ENCODE measurements around the gene DNAH9.

DNAH9 gene

DNA sequence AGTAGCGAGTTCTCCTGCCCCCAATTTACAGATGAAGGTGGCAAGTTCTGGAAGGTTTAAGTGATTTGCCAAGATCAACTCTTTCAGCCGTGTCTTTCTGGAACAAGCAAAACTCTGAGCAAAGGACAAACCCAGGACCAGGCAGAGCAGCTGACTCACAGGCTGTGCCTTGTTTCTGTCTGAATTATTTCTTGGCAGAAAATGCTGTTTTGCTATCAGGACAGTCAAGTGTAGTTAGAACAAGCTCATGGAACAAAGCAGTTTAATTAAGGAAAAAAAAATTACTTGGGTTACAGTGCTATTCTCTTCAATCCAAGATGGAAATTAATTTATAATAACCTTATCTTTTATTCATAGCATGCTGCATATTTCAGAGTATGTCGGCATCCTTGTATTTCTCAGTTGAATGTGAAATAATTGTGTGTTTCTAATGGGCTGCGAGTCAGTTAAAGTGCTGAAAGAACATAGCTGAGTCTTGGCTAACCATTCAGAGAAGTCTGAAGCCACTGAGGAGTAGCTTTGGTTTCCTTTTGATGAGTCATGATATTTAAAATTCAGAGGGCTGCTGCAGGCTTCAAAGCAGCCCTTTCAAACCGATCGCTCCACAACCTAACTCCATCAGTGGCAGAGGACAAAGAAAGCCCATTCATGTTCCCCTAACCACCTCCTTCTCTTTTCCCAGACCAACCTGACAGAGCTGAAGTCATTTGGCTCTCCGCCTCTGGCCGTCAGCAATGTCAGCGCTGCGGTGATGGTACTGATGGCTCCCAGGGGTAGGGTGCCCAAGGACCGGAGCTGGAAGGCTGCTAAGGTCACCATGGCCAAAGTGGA is 255.3 kb downstream of the DNAH9 start:
- FAIRE-seq = no peak
- TF ChIP-seq POLR2A (IDR thresholded peaks at IDR 0.05; ENCODE audit: low read depth, low read length) = no peak
- TF ChIP-seq POLR2AphosphoS5 (IDR thresholded peaks at IDR 0.05; ENCODE audit: low read depth, low read length) = no peak
- no peak for TF ChIP-seq TAF1 (IDR thresholded peaks at IDR 0.05; ENCODE audit: borderline replicate concordance, low read depth, low read length)

DNA sequence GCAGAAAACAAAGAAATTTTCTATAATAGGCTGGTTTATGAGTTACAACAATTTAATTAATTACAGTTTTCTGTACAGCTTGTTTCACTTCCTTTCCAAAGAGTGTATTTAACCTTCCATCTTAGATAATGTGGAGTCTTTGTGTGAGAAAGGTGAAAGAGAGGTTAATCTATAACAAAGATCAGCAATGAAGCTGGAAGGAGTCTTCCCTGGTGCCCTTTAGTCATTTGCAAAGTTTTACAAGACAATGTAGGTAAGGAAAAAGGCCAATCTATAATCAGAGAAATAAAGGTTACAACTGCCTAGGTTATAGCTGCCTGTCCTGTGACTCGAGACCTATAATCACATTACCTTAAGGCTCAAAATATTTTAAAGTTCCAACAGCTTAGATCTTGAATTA is 257.0 kb downstream of the DNAH9 start:
- TF ChIP-seq POLR2AphosphoS5 (IDR thresholded peaks at IDR 0.05; ENCODE audit: low read depth, low read length) (no peak), TAF1 (IDR thresholded peaks at IDR 0.05; ENCODE audit: borderline replicate concordance, low read depth, low read length) (no peak), POLR2A (IDR thresholded peaks at IDR 0.05; ENCODE audit: low read depth, low read length) (no peak)
- FAIRE-seq = no peak
- no peak for DNase-seq (ENCODE audit: insufficient read length)

More for the DNA sequence above, 255.3 kb downstream of the DNAH9 start:
- no peak for DNase-seq (ENCODE audit: insufficient read length)

DNA sequence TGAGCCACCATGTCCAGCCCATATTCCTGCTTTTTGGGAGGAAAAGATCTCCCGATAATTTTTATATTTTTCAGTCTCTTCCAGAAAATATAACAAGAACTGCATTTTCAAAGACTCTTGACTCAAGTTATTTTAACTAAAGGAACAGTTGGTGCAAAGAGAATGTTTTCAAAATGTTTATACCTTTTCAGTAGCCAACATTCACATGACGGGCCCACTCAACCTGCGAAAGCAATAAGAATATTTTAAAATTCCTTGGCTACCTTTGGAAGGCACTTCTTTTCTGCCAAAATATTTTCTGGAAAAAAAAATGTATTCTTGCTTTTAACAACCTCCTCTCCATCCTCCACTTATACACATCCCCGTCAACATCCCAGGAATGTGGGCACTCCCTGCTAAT is 258.7 kb downstream of the DNAH9 start:
- no peak for DNase-seq (ENCODE audit: insufficient read length)
- no peak for TF ChIP-seq TAF1 (IDR thresholded peaks at IDR 0.05; ENCODE audit: borderline replicate concordance, low read depth, low read length)
- no peak for TF ChIP-seq POLR2A (IDR thresholded peaks at IDR 0.05; ENCODE audit: low read depth, low read length)
- no peak for TF ChIP-seq POLR2AphosphoS5 (IDR thresholded peaks at IDR 0.05; ENCODE audit: low read depth, low read length)
- FAIRE-seq = no peak

GRCh38 chr17:11869680-11870394 is 271.6 kb downstream of the DNAH9 start:
- no peak for TF ChIP-seq POLR2A (IDR thresholded peaks at IDR 0.05; ENCODE audit: low read depth, low read length)
- TF ChIP-seq POLR2AphosphoS5 (IDR thresholded peaks at IDR 0.05; ENCODE audit: low read depth, low read length) = no peak
- TF ChIP-seq TAF1 (IDR thresholded peaks at IDR 0.05; ENCODE audit: borderline replicate concordance, low read depth, low read length) = no peak
- FAIRE-seq (no peak), DNase-seq (ENCODE audit: insufficient read length) (no peak)

DNA sequence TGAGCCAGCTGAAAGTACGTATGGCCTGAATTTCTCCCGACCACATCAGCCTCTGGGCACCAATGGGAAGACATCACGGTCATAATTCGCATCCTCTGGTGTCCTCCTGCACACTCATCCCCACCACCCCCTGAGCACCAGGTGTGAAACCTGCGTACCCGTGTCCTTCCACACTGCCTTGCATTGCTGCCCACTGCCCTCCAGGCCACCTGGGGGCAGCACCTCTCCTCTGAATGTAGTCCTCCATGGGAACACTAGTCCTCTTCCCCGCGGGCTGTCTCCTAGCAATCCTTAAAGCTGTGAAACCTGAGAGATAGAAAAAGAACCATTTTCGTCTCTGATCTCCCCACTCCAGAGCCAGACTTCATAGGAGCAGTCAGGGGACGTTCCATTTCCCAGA is 273.5 kb downstream of the DNAH9 start:
- TF ChIP-seq TAF1 (IDR thresholded peaks at IDR 0.05; ENCODE audit: borderline replicate concordance, low read depth, low read length) (no peak), POLR2AphosphoS5 (IDR thresholded peaks at IDR 0.05; ENCODE audit: low read depth, low read length) (no peak)
- no peak for DNase-seq (ENCODE audit: insufficient read length)
- no peak for FAIRE-seq

GRCh38 chr17:11874756-11875155 is 276.5 kb downstream of the DNAH9 start:
- no peak for FAIRE-seq

DNA sequence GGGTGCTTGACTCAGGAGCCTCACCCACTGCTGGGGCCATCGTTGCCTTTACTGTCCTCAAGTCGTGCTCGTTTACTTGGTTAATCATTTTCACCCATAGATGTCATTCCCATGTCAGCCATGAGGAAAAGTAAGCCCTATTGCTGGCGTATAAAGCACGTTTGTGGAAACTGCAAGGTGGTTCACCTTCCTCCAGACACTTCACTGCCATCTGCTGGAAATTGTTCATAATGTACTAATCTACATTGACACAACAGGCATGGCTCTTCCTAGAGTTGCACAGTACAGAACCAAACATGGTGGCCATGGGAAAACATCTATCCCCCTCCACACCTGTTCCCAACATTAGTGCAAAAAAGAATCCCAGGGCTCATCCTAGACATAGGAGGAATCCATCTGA is 282.4 kb downstream of the DNAH9 start:
- TF ChIP-seq POLR2AphosphoS5 (IDR thresholded peaks at IDR 0.05; ENCODE audit: low read depth, low read length) = no peak
- TF ChIP-seq TAF1 (IDR thresholded peaks at IDR 0.05; ENCODE audit: borderline replicate concordance, low read depth, low read length) = no peak
- TF ChIP-seq POLR2A (IDR thresholded peaks at IDR 0.05; ENCODE audit: low read depth, low read length) = no peak
- DNase-seq (ENCODE audit: insufficient read length) = no peak
- FAIRE-seq = no peak

More at GRCh38 chr17:11874756-11875155, 276.5 kb downstream of the DNAH9 start:
- no peak for TF ChIP-seq POLR2A (IDR thresholded peaks at IDR 0.05; ENCODE audit: low read depth, low read length)
- no peak for TF ChIP-seq TAF1 (IDR thresholded peaks at IDR 0.05; ENCODE audit: borderline replicate concordance, low read depth, low read length)
- TF ChIP-seq POLR2AphosphoS5 (IDR thresholded peaks at IDR 0.05; ENCODE audit: low read depth, low read length) = no peak
- no peak for DNase-seq (ENCODE audit: insufficient read length)

DNA sequence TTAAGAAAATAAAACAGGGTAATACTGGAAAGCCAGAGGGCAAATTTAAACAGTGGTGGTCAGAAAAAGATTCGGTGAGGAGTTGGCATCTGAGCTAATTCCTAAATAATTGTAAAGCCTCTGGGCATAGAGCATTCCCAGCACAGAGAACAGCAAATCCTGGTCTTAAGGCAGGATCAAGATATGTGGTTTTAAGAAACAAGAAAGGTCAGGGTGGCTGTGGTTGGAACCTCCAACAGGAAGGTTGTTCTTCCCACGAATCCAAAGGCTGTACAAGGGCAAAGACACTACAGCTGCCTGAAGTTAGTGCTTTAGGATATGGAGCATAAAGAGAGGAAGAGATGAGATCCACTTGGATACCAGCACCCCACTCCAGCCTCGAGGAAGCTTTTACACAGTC is 284.4 kb downstream of the DNAH9 start:
- TF ChIP-seq POLR2A (IDR thresholded peaks at IDR 0.05; ENCODE audit: low read depth, low read length) (no peak), TAF1 (IDR thresholded peaks at IDR 0.05; ENCODE audit: borderline replicate concordance, low read depth, low read length) (no peak), POLR2AphosphoS5 (IDR thresholded peaks at IDR 0.05; ENCODE audit: low read depth, low read length) (no peak)
- no peak for DNase-seq (ENCODE audit: insufficient read length)
- FAIRE-seq = no peak

- DNase-seq (ENCODE audit: insufficient read length) = no peak
- no peak for TF ChIP-seq POLR2A (IDR thresholded peaks at IDR 0.05; ENCODE audit: low read depth, low read length)
- no peak for TF ChIP-seq POLR2AphosphoS5 (IDR thresholded peaks at IDR 0.05; ENCODE audit: low read depth, low read length)
- TF ChIP-seq TAF1 (IDR thresholded peaks at IDR 0.05; ENCODE audit: borderline replicate concordance, low read depth, low read length) = no peak
- no peak for FAIRE-seq
Measured at GRCh38 chr17:11885051-11885450, 286.8 kb downstream of the DNAH9 start.

- DNase-seq (ENCODE audit: insufficient read length) = no peak
- no peak for TF ChIP-seq POLR2A (IDR thresholded peaks at IDR 0.05; ENCODE audit: low read depth, low read length)
- TF ChIP-seq TAF1 (IDR thresholded peaks at IDR 0.05; ENCODE audit: borderline replicate concordance, low read depth, low read length) = no peak
- TF ChIP-seq POLR2AphosphoS5 (IDR thresholded peaks at IDR 0.05; ENCODE audit: low read depth, low read length) = no peak
- FAIRE-seq = no peak
Measured at GRCh38 chr17:11889266-11889665, 291.0 kb downstream of the DNAH9 start.

DNA sequence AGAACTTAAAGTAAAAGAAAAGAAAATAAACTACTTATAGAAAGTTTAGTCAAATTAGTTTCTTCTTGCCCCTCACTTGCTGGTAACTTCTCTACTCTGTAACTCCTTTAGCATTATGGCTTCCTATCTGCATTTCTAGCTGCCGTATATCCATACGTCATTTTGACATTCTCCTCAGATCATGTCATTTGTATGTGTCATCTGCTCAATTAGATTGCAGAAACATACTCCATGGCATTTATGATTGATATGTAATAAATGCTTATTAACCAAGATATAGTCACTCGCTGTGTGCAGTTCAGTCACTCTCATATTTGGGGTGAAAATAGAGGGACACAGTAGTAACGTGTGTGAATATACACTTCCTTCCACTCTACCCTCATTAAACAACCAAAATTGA is 295.6 kb downstream of the DNAH9 start:
- no peak for DNase-seq (ENCODE audit: insufficient read length)
- no peak for FAIRE-seq
- no peak for TF ChIP-seq POLR2A (IDR thresholded peaks at IDR 0.05; ENCODE audit: low read depth, low read length)
- no peak for TF ChIP-seq TAF1 (IDR thresholded peaks at IDR 0.05; ENCODE audit: borderline replicate concordance, low read depth, low read length)
- no peak for TF ChIP-seq POLR2AphosphoS5 (IDR thresholded peaks at IDR 0.05; ENCODE audit: low read depth, low read length)

DNA sequence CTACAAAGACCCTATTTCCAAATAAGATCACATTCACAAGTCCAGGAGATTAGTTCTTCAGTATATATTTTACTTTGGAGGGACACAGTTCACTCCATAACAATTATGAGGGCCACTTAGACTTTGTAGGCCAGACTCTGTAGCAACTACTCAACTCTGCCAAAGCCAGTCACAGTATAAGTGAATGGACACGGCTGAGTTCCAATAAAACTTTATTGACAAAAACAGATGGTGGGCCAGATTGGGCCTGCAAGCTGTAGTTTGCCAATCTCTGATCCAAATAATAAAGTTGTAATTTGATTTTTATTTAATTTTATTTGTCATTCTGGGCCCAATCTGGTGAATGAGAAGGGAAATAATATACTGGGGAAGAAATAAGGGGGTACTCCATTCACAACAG is 297.9 kb downstream of the DNAH9 start:
- no peak for TF ChIP-seq POLR2A (IDR thresholded peaks at IDR 0.05; ENCODE audit: low read depth, low read length)
- FAIRE-seq (no peak), DNase-seq (ENCODE audit: insufficient read length) (no peak)
